ENCODE measurements around the gene VMP1.
A peak's percentile ranks its signal among the peaks of the same experiment; 100 is the strongest.
"Not testable (repeated sequence)": the region's sequence is repeated elsewhere in the genome, so short reads cannot be mapped to it uniquely, and the experiment has no call there.

VMP1 gene

DNA sequence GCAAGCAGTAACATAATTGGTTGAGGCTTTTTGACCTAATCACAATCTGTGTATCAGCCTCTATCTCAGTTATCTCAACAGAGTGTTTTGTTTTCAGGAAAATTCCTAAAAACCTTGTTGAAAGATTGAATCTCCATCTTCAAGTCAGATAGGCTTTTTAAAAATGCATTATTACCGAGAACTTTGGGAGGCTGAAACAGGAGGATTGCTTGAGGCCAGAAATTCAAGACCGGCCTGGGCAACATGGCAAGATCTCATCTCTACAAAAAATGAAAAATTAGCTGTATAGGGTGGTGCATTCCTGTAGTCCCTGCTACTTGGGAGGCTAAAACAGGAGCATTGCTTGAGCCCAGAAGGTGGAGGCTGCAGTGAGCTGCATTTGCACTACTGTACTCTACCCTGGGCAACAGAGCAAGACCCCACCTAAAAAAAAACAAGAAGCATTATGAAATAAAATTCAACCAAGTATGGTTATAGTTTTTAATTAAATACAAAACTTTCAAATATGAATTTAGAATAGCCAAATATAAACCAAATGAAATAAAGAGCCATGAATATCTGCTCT is 68.4 kb downstream of the VMP1 start:
- TF ChIP-seq, protein P1, sequence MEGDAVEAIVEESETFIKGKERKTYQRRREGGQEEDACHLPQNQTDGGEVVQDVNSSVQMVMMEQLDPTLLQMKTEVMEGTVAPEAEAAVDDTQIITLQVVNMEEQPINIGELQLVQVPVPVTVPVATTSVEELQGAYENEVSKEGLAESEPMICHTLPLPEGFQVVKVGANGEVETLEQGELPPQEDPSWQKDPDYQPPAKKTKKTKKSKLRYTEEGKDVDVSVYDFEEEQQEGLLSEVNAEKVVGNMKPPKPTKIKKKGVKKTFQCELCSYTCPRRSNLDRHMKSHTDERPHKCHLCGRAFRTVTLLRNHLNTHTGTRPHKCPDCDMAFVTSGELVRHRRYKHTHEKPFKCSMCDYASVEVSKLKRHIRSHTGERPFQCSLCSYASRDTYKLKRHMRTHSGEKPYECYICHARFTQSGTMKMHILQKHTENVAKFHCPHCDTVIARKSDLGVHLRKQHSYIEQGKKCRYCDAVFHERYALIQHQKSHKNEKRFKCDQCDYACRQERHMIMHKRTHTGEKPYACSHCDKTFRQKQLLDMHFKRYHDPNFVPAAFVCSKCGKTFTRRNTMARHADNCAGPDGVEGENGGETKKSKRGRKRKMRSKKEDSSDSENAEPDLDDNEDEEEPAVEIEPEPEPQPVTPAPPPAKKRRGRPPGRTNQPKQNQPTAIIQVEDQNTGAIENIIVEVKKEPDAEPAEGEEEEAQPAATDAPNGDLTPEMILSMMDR (IDR thresholded peaks at IDR 0.05; ENCODE audit: low read length, missing control alignments) = no peak
- DNase-seq (ENCODE audit: low read depth) = no peak
- H3K4me3 ChIP-seq (replicated peaks; ENCODE audit: low read depth, low read length) = no peak overlapping the region

DNA sequence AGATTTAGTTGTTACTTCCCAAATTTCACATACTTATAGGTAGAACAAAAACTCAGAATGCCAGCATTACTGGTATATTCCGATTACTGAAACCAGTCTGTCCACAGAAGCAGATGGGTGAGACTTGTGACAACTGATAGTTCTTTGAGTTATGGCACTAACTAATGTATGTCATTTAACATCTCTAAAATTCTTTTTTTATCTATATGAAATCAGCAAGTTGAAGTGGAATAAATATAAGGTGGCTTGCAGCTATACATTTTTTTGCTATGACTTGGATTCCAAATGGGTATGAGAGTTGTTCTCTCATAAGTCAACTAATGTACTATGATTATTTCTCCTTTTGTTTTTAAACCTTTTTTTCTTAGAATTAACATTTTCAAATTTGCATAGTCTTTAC is 69.1 kb downstream of the VMP1 start:
- TF ChIP-seq, protein P1 (IDR thresholded peaks at IDR 0.05; ENCODE audit: low read length, missing control alignments) = no peak
- DNase-seq (ENCODE audit: low read depth) = no peak
- no peak overlapping the region for H3K4me3 ChIP-seq (replicated peaks; ENCODE audit: low read depth, low read length)

DNA sequence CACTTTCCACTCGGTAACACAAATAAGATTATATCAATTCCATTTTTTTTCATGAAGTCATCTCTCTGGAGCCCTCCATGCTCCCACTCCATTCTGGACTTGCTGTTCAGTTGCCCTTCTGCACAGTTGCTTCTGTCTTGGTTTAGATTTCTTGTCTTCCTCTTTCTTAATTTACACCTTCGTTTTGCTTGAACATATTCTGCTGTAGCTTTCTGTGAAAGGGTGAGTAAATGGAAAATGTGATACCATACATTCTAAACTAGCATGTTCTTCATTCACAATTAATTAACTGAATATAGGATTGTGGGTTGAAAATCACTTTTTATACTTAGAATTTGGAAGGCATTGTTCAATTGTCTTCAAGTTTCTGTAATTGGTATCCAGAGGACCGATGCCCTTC is 69.6 kb downstream of the VMP1 start:
- TF ChIP-seq, protein P1 (IDR thresholded peaks at IDR 0.05; ENCODE audit: low read length, missing control alignments) = no peak
- no peak overlapping the region for H3K4me3 ChIP-seq (replicated peaks; ENCODE audit: low read depth, low read length)
- no peak for DNase-seq (ENCODE audit: low read depth)

DNA sequence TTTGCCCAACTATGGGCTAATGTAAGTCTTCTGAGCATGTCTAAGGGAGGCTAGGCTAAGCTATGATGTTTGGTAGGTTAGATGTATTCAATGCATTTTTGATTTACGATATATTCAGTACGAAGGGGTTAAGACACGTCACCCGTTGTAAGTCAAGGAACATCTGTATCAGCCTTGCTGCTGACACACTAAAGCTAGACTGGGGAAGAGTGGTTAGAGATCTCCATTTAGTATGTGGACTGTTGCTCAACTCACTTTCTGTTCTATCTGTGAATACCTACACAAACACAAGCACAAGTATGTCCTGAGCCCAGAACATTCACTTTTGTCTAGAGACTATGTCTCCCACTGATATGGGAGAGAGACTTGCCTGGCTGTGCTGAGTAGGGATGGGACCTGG is 71.5 kb downstream of the VMP1 start:
- no peak overlapping the region for H3K4me3 ChIP-seq (replicated peaks; ENCODE audit: low read depth, low read length)
- TF ChIP-seq, protein P1 (IDR thresholded peaks at IDR 0.05; ENCODE audit: low read length, missing control alignments) = no peak
- no peak for DNase-seq (ENCODE audit: low read depth)

DNA sequence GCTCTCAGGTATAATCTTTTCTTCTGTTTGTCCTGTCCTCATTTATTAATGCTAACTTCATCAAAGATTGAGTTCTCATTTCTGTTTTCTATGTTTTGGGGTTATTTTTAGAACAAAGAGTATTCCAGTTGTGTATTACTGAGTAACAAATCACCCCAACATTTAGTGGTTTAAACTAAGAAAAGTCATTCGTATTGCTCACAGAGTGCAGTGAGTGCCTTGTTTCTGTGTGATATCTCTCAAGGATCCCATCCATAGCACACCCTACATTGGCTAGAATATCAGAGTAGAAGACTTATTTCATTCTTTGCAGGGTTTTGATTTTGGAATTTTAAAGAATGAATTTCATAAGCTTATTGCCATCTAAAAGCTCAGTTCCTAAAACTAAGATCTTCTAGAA is 72.1 kb downstream of the VMP1 start:
- H3K4me3 ChIP-seq (replicated peaks; ENCODE audit: low read depth, low read length) = no peak overlapping the region
- TF ChIP-seq, protein P1 (IDR thresholded peaks at IDR 0.05; ENCODE audit: low read length, missing control alignments) = no peak
- no peak for DNase-seq (ENCODE audit: low read depth)

DNA sequence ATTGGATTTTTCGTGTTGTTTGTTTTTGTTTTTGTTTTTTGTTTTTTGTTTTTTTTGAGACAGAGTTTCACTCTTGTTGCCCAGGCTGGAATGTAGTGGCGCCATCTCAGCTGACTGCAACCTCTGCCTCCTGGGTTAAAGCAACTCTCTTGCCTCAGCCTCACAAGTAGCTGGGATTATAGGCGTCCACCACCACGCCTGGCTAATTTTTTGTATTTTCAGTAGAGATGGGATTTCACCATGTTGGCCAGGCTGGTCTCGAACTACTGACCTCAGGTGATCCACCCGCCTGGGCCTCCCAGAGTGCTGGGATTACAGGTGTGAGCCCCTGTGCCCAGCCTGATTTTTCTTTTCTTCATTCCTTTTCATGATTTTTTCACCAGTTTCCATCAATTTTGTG is 73.1 kb downstream of the VMP1 start:
- DNase-seq (ENCODE audit: low read depth); H3K4me3 ChIP-seq (replicated peaks; ENCODE audit: low read depth, low read length): not testable (repeated sequence)

DNA sequence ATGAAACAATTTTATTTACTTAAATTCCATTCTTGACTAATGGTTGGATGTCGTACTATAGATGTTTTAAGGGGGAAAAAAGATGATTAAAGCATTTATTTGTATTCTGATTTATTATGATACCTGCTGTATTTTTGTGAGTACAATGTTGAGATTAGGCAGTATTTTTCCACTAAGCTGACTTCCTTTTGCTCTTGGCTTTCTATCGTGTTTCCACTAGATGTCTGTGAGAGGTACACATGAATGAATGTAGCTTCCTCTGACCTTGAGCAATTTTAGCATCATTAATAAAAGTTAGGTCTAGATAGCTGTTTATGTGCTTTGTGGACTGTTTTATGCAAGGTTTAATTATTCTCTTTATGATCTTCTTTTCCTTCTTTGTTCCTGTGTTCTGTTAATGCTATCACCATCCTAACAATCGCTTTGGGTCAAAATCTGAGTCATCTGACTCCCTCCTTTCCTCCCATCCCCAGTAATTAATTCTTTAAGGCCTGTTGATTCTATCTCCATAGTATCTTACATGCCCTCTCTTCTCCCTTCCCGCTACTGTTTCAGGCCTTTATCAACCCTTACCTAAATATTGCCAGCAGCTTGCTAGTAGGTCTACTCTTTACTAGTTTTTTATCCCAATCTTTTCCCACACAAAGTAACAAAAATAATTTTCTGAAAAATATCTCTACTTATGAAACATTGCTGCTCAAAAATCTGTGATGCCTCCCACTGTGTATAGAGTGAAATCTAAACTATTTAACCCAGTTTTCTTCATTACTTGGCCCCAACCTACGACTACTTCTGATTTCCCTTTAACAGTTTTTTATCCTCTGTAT is 76.0 kb downstream of the VMP1 start:
- TF ChIP-seq, protein P1 (IDR thresholded peaks at IDR 0.05; ENCODE audit: low read length, missing control alignments) = peak; percentile 0
- H3K4me3 ChIP-seq (replicated peaks; ENCODE audit: low read depth, low read length) = no peak overlapping the region
- DNase-seq (ENCODE audit: low read depth) = peak; percentile 74
